OCI-LY7 (cell line): ENCODE results near the gene WDR48. TPM values are rescaled to one million over a fixed set of nuclear protein-coding genes. Genes with fewer than 3 reads are reported as not detected.

Experiments
- BruUV-seq: library from RNA; stranded (reverse); fragments of 400-500 nt; replicated peaks from 2 replicates; lab custom pipeline; 2021; lab: Mats Ljungman, UMichigan
- CTCF ChIA-PET: fragments of 300-600 bp; sonication (Branson Sonifier 250); formaldehyde crosslinking; loops from one replicate; lab custom pipeline; 2022; ENCODE audit warnings: antibody characterized with exemption; ENCODE audit not compliant: unreplicated experiment; lab: Charles Lee
- POLR2A ChIA-PET: fragments of 300-600 bp; sonication (Branson Sonifier 250); formaldehyde crosslinking; loops from one replicate; lab custom pipeline; 2022; ENCODE audit warnings: antibody characterized with exemption; lab: Charles Lee
- DNase-seq: peaks from one replicate; pipeline ENCODE4 v3.0.0-alpha.2; 2015; ENCODE audit warnings: low spot score
- H2AFZ ChIP-seq: fragments of 200-600 bp; sonication (generic), shearing (Covaris generic); 2 replicates; pipeline ENCODE4 v1.6.1; 2014; ENCODE audit warnings: mild to moderate bottlenecking, antibody characterized with exemption, low read length, moderate library complexity
- H3K27ac ChIP-seq: fragments of 200-600 bp; sonication (generic); 2 replicates; pipeline ENCODE4 v1.5.1; 2014; ENCODE audit warnings: mixed run types, low read depth, mild to moderate bottlenecking, moderate library complexity, low read length, inconsistent platforms; ENCODE audit not compliant: poor library complexity, severe bottlenecking
- H3K36me3 ChIP-seq: fragments of 200-600 bp; sonication (generic); 2 replicates; pipeline ENCODE4 v1.6.1; 2014; ENCODE audit warnings: mild to moderate bottlenecking, antibody characterized with exemption, low read length, moderate library complexity, mixed read lengths; ENCODE audit not compliant: insufficient read depth
- H3K4me1 ChIP-seq: fragments of 200-600 bp; sonication (generic); 2 replicates; pipeline ENCODE4 v1.5.1; 2014; ENCODE audit warnings: mild to moderate bottlenecking, low read length; ENCODE audit not compliant: insufficient read depth, poor library complexity, severe bottlenecking
- H3K4me2 ChIP-seq: fragments of 200-600 bp; sonication (generic); 2 replicates; pipeline ENCODE4 v1.6.1; 2014; ENCODE audit warnings: mild to moderate bottlenecking, low read length
- H3K4me3 ChIP-seq: fragments of 200-600 bp; sonication (generic); 2 replicates; pipeline ENCODE4 v1.5.1; 2014; ENCODE audit warnings: mild to moderate bottlenecking, low read depth, low read length; ENCODE audit not compliant: poor library complexity, severe bottlenecking
- H3K79me2 ChIP-seq: fragments of 200-600 bp; sonication (generic); 2 replicates; pipeline ENCODE4 v1.6.1; 2016; ENCODE audit warnings: low read depth, mild to moderate bottlenecking, low read length, moderate library complexity, mixed read lengths; ENCODE audit not compliant: insufficient read depth
- H3K9me2 ChIP-seq: fragments of 200-600 bp; sonication (generic); 2 replicates; pipeline ENCODE4 v1.6.1; 2016; ENCODE audit warnings: mild to moderate bottlenecking, low read length, mixed read lengths; ENCODE audit not compliant: insufficient read depth
- H3K9me3 ChIP-seq: fragments of 200-600 bp; sonication (generic); 2 replicates; pipeline ENCODE4 v1.6.1; 2014; ENCODE audit warnings: mild to moderate bottlenecking, mixed run types, low read length, mixed read lengths
- H4K20me1 ChIP-seq: fragments of 200-600 bp; sonication (generic); 2 replicates; pipeline ENCODE4 v1.6.1; 2014; ENCODE audit warnings: mild to moderate bottlenecking, antibody characterized with exemption, low read length, moderate library complexity, mixed read lengths; ENCODE audit not compliant: insufficient read depth
- EZH2phosphoT487 ChIP-seq: fragments of 200-600 bp; sonication (generic); IDR thresholded peaks from 2 replicates; pipeline ENCODE4 v1.6.1; 2018; ENCODE audit warnings: low read depth, borderline replicate concordance, mild to moderate bottlenecking, mixed run types, antibody characterized with exemption, low read length, moderate library complexity, mixed read lengths
- intact Hi-C: fragments of 100-400 bp; cut with micrococcal nuclease; formaldehyde crosslinking; loops from one replicate; pipeline ENCODE4 v1.10.0; 2022; ENCODE audit not compliant: unreplicated experiment
- total RNA-seq, 2 experiments: library from RNA; depleted of rRNA in 1 of 2; stranded (reverse); fragments of >200 nt in 1 of 2; shearing (Covaris generic) in 1 of 2; gene quantifications; 2 replicates each; pipeline ENCODE4 v1.2.3, GENCODE V29; 2014 to 2022
- TF ChIP-seq, protein P1 (sequence below): fragments of 200-600 bp; sonication (generic); conservative IDR thresholded peaks from 2 replicates; pipeline ENCODE4 v1.5.1; 2014; ENCODE audit warnings: mild to moderate bottlenecking, antibody characterized with exemption, low read length, moderate library complexity, mixed read lengths

The WDR48 gene
- total RNA-seq, 2 experiments from 2014 or later = 12.3 to 38.4 TPM

DNA sequence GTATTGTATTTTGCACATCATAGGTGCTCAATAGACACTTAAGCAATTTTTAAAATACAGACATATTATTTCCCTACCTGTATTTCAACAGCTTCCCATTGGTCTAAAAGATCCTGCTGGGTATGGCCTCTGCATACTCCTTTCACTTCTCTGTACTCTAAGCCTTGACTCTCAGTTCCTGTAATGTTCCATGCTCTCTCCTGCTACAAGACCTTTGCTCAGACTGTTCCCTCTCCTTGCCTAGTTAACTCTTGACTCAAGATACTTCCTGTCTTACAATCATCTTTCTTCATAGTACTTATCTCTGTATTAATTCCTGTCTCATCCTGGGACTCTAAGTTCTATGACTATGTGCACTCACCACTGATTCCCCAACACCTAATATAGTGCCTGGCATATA is 1.8 kb upstream of the WDR48 start:
- Histone ChIP-seq H3K27ac (no peak overlapping the region), H3K79me2 (peaks cover 20% of the 10 kb centered on the region; the same call in 1 of the 2 replicates), H2AFZ (peak overlapping the region; percentile 9; the same call in 1 of the 2 replicates), H3K4me3 (no peak overlapping the region), H4K20me1 (no peaks in the 10 kb centered on the region), H3K36me3 (no peaks in the 10 kb centered on the region), H3K9me3 (no peaks in the 10 kb centered on the region), H3K9me2 (no peaks in the 10 kb centered on the region), H3K4me2 (no peak overlapping the region), H3K4me1 (peaks cover 21% of the 10 kb centered on the region)
- BruUV-seq = no TSS peak
- CTCF ChIA-PET = no interaction called here
- TF ChIP-seq, protein P1, sequence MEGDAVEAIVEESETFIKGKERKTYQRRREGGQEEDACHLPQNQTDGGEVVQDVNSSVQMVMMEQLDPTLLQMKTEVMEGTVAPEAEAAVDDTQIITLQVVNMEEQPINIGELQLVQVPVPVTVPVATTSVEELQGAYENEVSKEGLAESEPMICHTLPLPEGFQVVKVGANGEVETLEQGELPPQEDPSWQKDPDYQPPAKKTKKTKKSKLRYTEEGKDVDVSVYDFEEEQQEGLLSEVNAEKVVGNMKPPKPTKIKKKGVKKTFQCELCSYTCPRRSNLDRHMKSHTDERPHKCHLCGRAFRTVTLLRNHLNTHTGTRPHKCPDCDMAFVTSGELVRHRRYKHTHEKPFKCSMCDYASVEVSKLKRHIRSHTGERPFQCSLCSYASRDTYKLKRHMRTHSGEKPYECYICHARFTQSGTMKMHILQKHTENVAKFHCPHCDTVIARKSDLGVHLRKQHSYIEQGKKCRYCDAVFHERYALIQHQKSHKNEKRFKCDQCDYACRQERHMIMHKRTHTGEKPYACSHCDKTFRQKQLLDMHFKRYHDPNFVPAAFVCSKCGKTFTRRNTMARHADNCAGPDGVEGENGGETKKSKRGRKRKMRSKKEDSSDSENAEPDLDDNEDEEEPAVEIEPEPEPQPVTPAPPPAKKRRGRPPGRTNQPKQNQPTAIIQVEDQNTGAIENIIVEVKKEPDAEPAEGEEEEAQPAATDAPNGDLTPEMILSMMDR = no peak
- TF ChIP-seq EZH2phosphoT487 = no peak
- intact Hi-C loops = loop anchor here (10.0 kb wide), 1 partner anchor 335 kb away; the partner anchor contains the start of gene SLC25A38
- peak; percentile 17 for DNase-seq
- POLR2A ChIA-PET = no interaction called here

GRCh38 chr3:39052583-39052982 is 767 bp downstream of the WDR48 start:
- Histone ChIP-seq H3K9me3 (no peaks in the 10 kb centered on the region), H2AFZ (peak overlapping the region; percentile 91; the same call in 1 of the 2 replicates)

More at GRCh38 chr3:39052583-39052982, 767 bp downstream of the WDR48 start:
- Histone ChIP-seq H3K36me3 (no peaks in the 10 kb centered on the region; the same call in 1 of the 2 replicates), H4K20me1 (no peaks in the 10 kb centered on the region), H3K27ac (peak overlapping the region; percentile 58), H3K4me2 (peak overlapping the region; percentile 77), H3K4me1 (peaks cover 21% of the 10 kb centered on the region), H3K79me2 (peaks cover 20% of the 10 kb centered on the region; the same call in 1 of the 2 replicates), H3K4me3 (peak overlapping the region; percentile 87), H3K9me2 (no peaks in the 10 kb centered on the region)
- no TSS peak for BruUV-seq
- intact Hi-C loops = loop anchor here (10.0 kb wide), 1 partner anchor 332 kb away; the partner anchor contains the start of gene SLC25A38
- DNase-seq = no peak
- POLR2A ChIA-PET = no interaction called here
- no peak for TF ChIP-seq EZH2phosphoT487
- TF ChIP-seq, protein P1 = no peak
- CTCF ChIA-PET = no interaction called here
